AG04449 (cell line): Measurements from ENCODE around the gene HOXA11.
A peak's percentile ranks its signal among the peaks of the same experiment; 100 is the strongest.

Source experiments
- CTCF ChIA-PET: fragments of 350-600 bp; formaldehyde crosslinking; extraction: SDS; loops from one replicate; lab custom pipeline; 2021; ENCODE audit warnings: antibody characterized with exemption; lab: Yijun Ruan, JAX
- POLR2A ChIA-PET: fragments of 400-600, 350-600 bp; formaldehyde crosslinking; extraction: SDS; loops from one replicate; lab custom pipeline; 2020; ENCODE audit warnings: antibody characterized with exemption, inconsistent platforms; lab: Yijun Ruan, JAX
- DNase-seq: peaks from one replicate; pipeline ENCODE4 v3.0.0-alpha.2; 2010; ENCODE audit warnings: low read depth, low spot score
- H3K4me3 ChIP-seq: 2 replicates; pipeline ENCODE4 v1.5.1; 2011; ENCODE audit warnings: low read depth, mild to moderate bottlenecking, control low read depth, low read length
- CTCF ChIP-seq: IDR thresholded peaks from one replicate; pipeline ENCODE4 v1.5.1; 2011; ENCODE audit warnings: mild to moderate bottlenecking, moderate library complexity, low read length, control low read depth, inconsistent platforms; ENCODE audit not compliant: insufficient read depth; ENCODE audit errors: missing control alignments

Gene HOXA11

GRCh38 chr7:27181795-27182275, 3.2 kb downstream of the HOXA11 start:
- no peak for TF ChIP-seq CTCF
- ChIA-PET CTCF (interaction anchor here (0.7 to 1.8 kb wide), 5 partner anchors 8 to 880 kb away, joined by 3 to 4 read pairs (median 3); no protein-coding TSS in a partner anchor), POLR2A (interaction anchor here (0.8 to 1.3 kb wide), 2 partner anchors 13 to 19 kb away, joined by 3 to 4 read pairs; no protein-coding TSS in a partner anchor)
- no peak overlapping the region; the same call in 1 of the 2 replicates for H3K4me3 ChIP-seq
- DNase-seq: no peak

- H3K4me3 ChIP-seq: peak overlapping the region; percentile 75
- ChIA-PET POLR2A (interaction anchor here (1.1 to 4.8 kb wide), 4 partner anchors 11 to 84 kb away, joined by 4 to 53 read pairs (median 11); partner anchors contain the start of gene HOXA9), CTCF (interaction anchor here (0.6 to 9.5 kb wide), 15 partner anchors 9 to 1288 kb away, joined by 3 to 117 read pairs (median 5); partner anchors contain the start of genes HOXA3 and HOXA9)
- TF ChIP-seq CTCF: no peak
- no peak for DNase-seq
These were observed 4.3 kb downstream of the HOXA11 start for GRCh38 chr7:27180431-27181420.

- ChIA-PET POLR2A (interaction anchor here (1.1 to 4.8 kb wide), 5 partner anchors 10 to 1323 kb away, joined by 4 to 53 read pairs (median 10); partner anchors contain the start of gene HOXA9), CTCF (interaction anchor here (0.6 to 9.5 kb wide), 27 partner anchors 8 to 1287 kb away, joined by 3 to 117 read pairs (median 4); partner anchors contain the start of genes HOXA3, HOXA7 and HOXA9)
- peak overlapping the region; percentile 75 for H3K4me3 ChIP-seq
- TF ChIP-seq CTCF: peak; percentile 97
- no peak for DNase-seq
These were observed 5.3 kb downstream of the HOXA11 start for GRCh38 chr7:27179503-27180430.

GRCh38 chr7:27179030-27179429, 6.0 kb downstream of the HOXA11 start:
- H3K4me3 ChIP-seq: peak overlapping the region; percentile 75
- no peak for DNase-seq
- ChIA-PET POLR2A (interaction anchor here (0.7 to 4.8 kb wide), 6 partner anchors 10 to 1322 kb away, joined by 4 to 53 read pairs (median 8); partner anchors contain the start of gene HOXA9), CTCF (interaction anchor here (0.8 to 9.5 kb wide), 25 partner anchors 9 to 1286 kb away, joined by 3 to 117 read pairs (median 4); partner anchors contain the start of genes HOXA3, HOXA7 and HOXA9)
- TF ChIP-seq CTCF: no peak

- no peak for DNase-seq
- ChIA-PET CTCF (interaction anchor here (1.1 to 9.5 kb wide), 11 partner anchors 9 to 1286 kb away, joined by 3 to 117 read pairs (median 5); partner anchors contain the start of genes HOXA7 and HOXA9), POLR2A (interaction anchor here (0.7 to 4.8 kb wide), 5 partner anchors 9 to 1321 kb away, joined by 5 to 53 read pairs (median 10); partner anchors contain the start of gene HOXA9)
- TF ChIP-seq CTCF: no peak
- peak overlapping the region; percentile 75 for H3K4me3 ChIP-seq
These were observed 6.7 kb downstream of the HOXA11 start for GRCh38 chr7:27178366-27178765.
